ENCODE measurements around the gene ARHGDIA.

The ARHGDIA gene

DNA sequence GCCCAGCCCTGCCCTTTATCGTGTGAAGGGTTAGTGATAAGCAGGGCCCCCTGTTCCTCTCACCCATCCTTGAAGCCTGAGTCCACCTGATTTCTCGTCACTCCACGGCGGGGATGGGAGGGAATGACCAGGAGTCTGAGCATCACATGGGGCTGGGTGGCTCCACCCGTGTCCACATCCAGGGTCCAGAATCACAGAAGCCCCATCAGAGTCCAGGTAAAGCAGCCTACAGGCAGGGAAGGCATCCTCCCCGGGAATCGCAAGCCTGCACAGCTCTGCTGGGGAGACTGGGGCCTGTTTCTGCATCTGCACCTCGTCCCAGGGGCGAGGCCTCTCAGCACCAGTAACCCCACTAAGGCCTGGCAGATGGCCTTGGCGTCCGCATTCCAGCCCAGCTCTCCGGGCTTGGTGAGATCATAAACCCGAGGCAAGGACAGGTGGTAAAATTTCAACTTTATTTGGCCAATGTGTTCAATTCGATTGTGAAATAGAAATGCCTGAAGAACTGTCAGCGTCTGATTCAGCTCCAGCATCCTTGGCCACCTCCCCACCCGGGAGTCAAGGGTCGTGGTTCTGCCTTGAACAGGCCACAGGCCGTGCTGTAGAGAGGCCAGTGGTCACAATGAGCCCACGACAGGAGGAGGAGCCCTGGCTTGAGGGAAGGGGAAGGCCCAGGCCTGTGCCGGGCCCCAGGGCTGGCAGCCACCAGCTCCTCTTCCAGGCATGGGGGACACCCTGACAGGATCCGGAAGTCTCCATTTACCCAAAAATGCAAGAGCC, 28.2 kb downstream of the ARHGDIA start:
- DNase-seq (ENCODE audit: low read depth in 1 of 2, low spot score in 1 of 2) = peak in 1 of 2 experiments; percentile 66
- Histone ChIP-seq H3K27me3 (ENCODE audit: insufficient read depth, poor library complexity, severe bottlenecking) (no peaks in the 10 kb centered on the region), H3K4me3 (replicated peaks; ENCODE audit: insufficient read depth, low read length) (no peak overlapping the region), H3K27ac (replicated peaks) (peak overlapping the region; percentile 97)
- TF ChIP-seq GABPA (IDR thresholded peaks at IDR 0.05; ENCODE audit: low read depth) = 0 out of 2 replicates have a peak, but pooled peaks have one; percentile 7
- peak; percentile 87 for TF ChIP-seq POLR2AphosphoS5 (IDR thresholded peaks at IDR 0.05; ENCODE audit: low read depth)
- no peak for TF ChIP-seq CTCF (IDR thresholded peaks at IDR 0.05; ENCODE audit: insufficient read depth, low read length)

- TF ChIP-seq SPI1 (IDR thresholded peaks at IDR 0.05; ENCODE audit: borderline replicate concordance, low read depth) = no peak
- TF ChIP-seq GABPA (IDR thresholded peaks at IDR 0.05; ENCODE audit: low read depth) = no peak
- no peak for TF ChIP-seq POLR2AphosphoS5 (IDR thresholded peaks at IDR 0.05; ENCODE audit: low read depth)
- no peak for TF ChIP-seq CTCF (IDR thresholded peaks at IDR 0.05; ENCODE audit: insufficient read depth, low read length)
- no peak for TF ChIP-seq REST (IDR thresholded peaks at IDR 0.05; ENCODE audit: insufficient replicate concordance, low read depth)
- peak overlapping the region; percentile 97 for H3K27ac ChIP-seq (replicated peaks)
- no peak for DNase-seq (ENCODE audit: low read depth in 1 of 2, low spot score in 1 of 2)
These were observed 28.8 kb downstream of the ARHGDIA start for GRCh38 chr17:81842378-81842724.

DNA sequence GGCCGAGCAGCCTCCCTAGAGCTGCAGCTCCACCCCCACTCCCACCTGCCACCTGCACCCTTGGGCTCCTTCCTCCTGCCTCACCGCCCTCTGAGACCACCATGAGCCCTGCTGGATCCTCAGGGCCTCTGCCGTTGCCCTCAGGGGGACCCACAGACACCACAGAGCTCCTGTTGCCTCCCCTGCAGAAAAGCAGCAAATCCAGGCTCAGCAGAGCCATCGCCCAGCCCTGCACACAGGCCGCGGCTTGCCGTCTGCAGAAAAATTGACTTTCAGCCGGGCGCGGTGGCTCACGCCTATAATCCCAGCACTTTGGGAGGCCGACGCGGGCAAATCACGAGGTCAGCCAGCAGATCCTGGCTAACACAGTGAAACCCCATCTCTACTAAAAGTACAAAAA, 29.3 kb downstream of the ARHGDIA start:
- Histone ChIP-seq H3K27me3 (ENCODE audit: insufficient read depth, poor library complexity, severe bottlenecking) (no peaks in the 10 kb centered on the region), H3K4me3 (replicated peaks; ENCODE audit: insufficient read depth, low read length) (peak overlapping the region; percentile 5; the same call in 1 of the 2 replicates), H3K27ac (replicated peaks) (peak overlapping the region; percentile 97)
- DNase-seq (ENCODE audit: low read depth in 1 of 2, low spot score in 1 of 2) = peak in 1 of 2 experiments; percentile 73
- TF ChIP-seq CTCF (IDR thresholded peaks at IDR 0.05; ENCODE audit: insufficient read depth, low read length) = no peak
- TF ChIP-seq REST (IDR thresholded peaks at IDR 0.05; ENCODE audit: insufficient replicate concordance, low read depth) = no peak
- peak; percentile 67 for TF ChIP-seq POLR2AphosphoS5 (IDR thresholded peaks at IDR 0.05; ENCODE audit: low read depth)
- TF ChIP-seq GABPA (IDR thresholded peaks at IDR 0.05; ENCODE audit: low read depth) = no peak
- no peak for TF ChIP-seq SPI1 (IDR thresholded peaks at IDR 0.05; ENCODE audit: borderline replicate concordance, low read depth)

More at GRCh38 chr17:81842378-81842724, 28.8 kb downstream of the ARHGDIA start:
- no peak overlapping the region for H3K4me3 ChIP-seq (replicated peaks; ENCODE audit: insufficient read depth, low read length)
- H3K27me3 ChIP-seq (ENCODE audit: insufficient read depth, poor library complexity, severe bottlenecking) = no peaks in the 10 kb centered on the region

All from HL-60 (cell line).